ENCODE measurements around the gene ARPC2. TPM values are rescaled to one million over a fixed set of nuclear protein-coding genes. Genes with fewer than 3 reads are reported as not detected.

Gene ARPC2
- total and polyA plus RNA-seq, 4 donors, result 58.1 to 83.6 (median 73.7) TPM

DNA sequence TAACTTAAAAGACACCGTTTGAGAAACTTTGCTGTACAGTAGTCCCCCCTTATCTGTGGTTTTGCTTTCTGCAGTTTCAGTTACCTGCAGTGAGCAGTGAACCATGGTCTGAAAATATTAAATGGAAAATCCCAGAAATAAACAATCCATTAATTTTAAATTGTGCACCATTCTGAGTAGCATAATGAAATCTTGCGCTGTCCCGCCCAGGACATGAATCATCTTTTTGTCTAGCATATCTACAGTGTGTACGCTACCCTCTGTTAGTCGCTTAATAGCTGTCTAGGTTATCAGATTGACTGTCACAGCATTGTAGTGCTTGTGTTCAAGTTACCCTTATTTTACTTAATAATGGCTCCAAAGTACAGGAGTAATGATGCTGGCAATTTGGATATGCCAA, 6.1 kb downstream of the ARPC2 start:
- no peak overlapping the region for H3K4me3 ChIP-seq (ENCODE audit: low read depth in 1 of 3, low read length in 3 of 3)
- no peak for DNase-seq (ENCODE audit: low spot score)
- H3K9ac ChIP-seq (ENCODE audit: low read depth in 1 of 2, low read length in 2 of 2), result no peak overlapping the region
- H3K4me1 ChIP-seq (ENCODE audit: control insufficient read depth in 4 of 4, insufficient read depth in 4 of 4, low read length in 3 of 4), result peaks cover 5 to 21% (median 7%) of the 10 kb centered on the region in 4 donors
- TF ChIP-seq HNF4G (IDR thresholded peaks at IDR 0.05), result no peak
- no peak for TF ChIP-seq GABPA (IDR thresholded peaks at IDR 0.05 in 1 of 2, conservative IDR thresholded peaks at IDR 0.05 in 1 of 2)
- TF ChIP-seq, protein P1, sequence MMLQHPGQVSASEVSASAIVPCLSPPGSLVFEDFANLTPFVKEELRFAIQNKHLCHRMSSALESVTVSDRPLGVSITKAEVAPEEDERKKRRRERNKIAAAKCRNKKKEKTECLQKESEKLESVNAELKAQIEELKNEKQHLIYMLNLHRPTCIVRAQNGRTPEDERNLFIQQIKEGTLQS (IDR thresholded peaks at IDR 0.05), result no peak
- no peak for TF ChIP-seq EGR1 (IDR thresholded peaks at IDR 0.05; ENCODE audit: low read depth in 2 of 2)
- TF ChIP-seq, protein P2, sequence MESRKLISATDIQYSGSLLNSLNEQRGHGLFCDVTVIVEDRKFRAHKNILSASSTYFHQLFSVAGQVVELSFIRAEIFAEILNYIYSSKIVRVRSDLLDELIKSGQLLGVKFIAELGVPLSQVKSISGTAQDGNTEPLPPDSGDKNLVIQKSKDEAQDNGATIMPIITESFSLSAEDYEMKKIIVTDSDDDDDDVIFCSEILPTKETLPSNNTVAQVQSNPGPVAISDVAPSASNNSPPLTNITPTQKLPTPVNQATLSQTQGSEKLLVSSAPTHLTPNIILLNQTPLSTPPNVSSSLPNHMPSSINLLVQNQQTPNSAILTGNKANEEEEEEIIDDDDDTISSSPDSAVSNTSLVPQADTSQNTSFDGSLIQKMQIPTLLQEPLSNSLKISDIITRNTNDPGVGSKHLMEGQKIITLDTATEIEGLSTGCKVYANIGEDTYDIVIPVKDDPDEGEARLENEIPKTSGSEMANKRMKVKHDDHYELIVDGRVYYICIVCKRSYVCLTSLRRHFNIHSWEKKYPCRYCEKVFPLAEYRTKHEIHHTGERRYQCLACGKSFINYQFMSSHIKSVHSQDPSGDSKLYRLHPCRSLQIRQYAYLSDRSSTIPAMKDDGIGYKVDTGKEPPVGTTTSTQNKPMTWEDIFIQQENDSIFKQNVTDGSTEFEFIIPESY (IDR thresholded peaks at IDR 0.05), result no peak
- TF ChIP-seq RAD21 (IDR thresholded peaks at IDR 0.05), result no peak
- no peak for TF ChIP-seq FOXA1 (IDR thresholded peaks at IDR 0.05)
- TF ChIP-seq, protein P3, sequence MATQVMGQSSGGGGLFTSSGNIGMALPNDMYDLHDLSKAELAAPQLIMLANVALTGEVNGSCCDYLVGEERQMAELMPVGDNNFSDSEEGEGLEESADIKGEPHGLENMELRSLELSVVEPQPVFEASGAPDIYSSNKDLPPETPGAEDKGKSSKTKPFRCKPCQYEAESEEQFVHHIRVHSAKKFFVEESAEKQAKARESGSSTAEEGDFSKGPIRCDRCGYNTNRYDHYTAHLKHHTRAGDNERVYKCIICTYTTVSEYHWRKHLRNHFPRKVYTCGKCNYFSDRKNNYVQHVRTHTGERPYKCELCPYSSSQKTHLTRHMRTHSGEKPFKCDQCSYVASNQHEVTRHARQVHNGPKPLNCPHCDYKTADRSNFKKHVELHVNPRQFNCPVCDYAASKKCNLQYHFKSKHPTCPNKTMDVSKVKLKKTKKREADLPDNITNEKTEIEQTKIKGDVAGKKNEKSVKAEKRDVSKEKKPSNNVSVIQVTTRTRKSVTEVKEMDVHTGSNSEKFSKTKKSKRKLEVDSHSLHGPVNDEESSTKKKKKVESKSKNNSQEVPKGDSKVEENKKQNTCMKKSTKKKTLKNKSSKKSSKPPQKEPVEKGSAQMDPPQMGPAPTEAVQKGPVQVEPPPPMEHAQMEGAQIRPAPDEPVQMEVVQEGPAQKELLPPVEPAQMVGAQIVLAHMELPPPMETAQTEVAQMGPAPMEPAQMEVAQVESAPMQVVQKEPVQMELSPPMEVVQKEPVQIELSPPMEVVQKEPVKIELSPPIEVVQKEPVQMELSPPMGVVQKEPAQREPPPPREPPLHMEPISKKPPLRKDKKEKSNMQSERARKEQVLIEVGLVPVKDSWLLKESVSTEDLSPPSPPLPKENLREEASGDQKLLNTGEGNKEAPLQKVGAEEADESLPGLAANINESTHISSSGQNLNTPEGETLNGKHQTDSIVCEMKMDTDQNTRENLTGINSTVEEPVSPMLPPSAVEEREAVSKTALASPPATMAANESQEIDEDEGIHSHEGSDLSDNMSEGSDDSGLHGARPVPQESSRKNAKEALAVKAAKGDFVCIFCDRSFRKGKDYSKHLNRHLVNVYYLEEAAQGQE (IDR thresholded peaks at IDR 0.05), result no peak
- TF ChIP-seq FOXA2 (IDR thresholded peaks at IDR 0.05), result no peak
- TF ChIP-seq SP1 (IDR thresholded peaks at IDR 0.05), result no peak
- TF ChIP-seq, protein P4, sequence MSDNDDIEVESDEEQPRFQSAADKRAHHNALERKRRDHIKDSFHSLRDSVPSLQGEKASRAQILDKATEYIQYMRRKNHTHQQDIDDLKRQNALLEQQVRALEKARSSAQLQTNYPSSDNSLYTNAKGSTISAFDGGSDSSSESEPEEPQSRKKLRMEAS (IDR thresholded peaks at IDR 0.05), result no peak
- no peak for TF ChIP-seq YY1 (IDR thresholded peaks at IDR 0.05)
- TF ChIP-seq RXRA (IDR thresholded peaks at IDR 0.05), result no peak
- no peaks in the 10 kb centered on the region for H3K9me3 ChIP-seq (ENCODE audit: control insufficient read depth in 4 of 4, low read length in 3 of 4)
- H3K36me3 ChIP-seq (ENCODE audit: control insufficient read depth in 4 of 4, insufficient read depth in 3 of 4, low read depth in 1 of 4, low read length in 3 of 4), result peaks cover 0 to 6% (median 3%) of the 10 kb centered on the region in 4 donors
- H3K27me3 ChIP-seq (ENCODE audit: control insufficient read depth in 4 of 4, insufficient read depth in 4 of 4, low read length in 3 of 4), result no peaks in the 10 kb centered on the region
- WGBS, result 74% methylated on average over 5 of the region's 5 CpGs
- H3K27ac ChIP-seq (ENCODE audit: low read depth in 1 of 2, low read length in 2 of 2), result no peak overlapping the region

DNA sequence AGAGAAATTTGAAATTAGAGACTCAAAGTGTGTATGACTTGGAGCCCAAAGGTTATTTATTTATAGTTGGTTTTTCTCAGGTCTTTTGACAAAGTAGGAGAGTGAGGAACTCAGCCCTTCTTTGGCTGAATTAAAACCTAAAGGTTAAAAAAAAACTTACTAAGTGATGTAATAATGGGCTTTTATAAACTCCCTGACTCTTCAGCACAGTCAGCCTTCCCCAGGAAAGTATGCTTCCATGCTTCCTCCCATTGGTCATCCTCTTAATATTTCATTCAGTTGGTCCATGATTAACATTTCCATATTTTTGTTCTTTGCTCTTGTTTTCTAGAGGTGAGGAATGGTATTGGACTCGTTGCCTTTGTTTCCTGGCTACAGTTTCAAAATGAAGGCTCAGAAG, 7.2 kb downstream of the ARPC2 start:
- no peak for DNase-seq (ENCODE audit: low spot score)
- H3K9ac ChIP-seq (ENCODE audit: low read depth in 1 of 2, low read length in 2 of 2), result no peak overlapping the region
- no peaks in the 10 kb centered on the region for H3K27me3 ChIP-seq (ENCODE audit: control insufficient read depth in 4 of 4, insufficient read depth in 4 of 4, low read length in 3 of 4)
- H3K4me3 ChIP-seq (ENCODE audit: low read depth in 1 of 3, low read length in 3 of 3), result no peak overlapping the region
- H3K4me1 ChIP-seq (ENCODE audit: control insufficient read depth in 4 of 4, insufficient read depth in 4 of 4, low read length in 3 of 4), result peaks cover 0 to 12% (median 3%) of the 10 kb centered on the region in 4 donors
- H3K27ac ChIP-seq (ENCODE audit: low read depth in 1 of 2, low read length in 2 of 2), result no peak overlapping the region
- no peaks in the 10 kb centered on the region for H3K9me3 ChIP-seq (ENCODE audit: control insufficient read depth in 4 of 4, low read length in 3 of 4)
- peaks cover 0 to 6% (median 6%) of the 10 kb centered on the region in 4 donors for H3K36me3 ChIP-seq (ENCODE audit: control insufficient read depth in 4 of 4, insufficient read depth in 3 of 4, low read depth in 1 of 4, low read length in 3 of 4)
- TF ChIP-seq, protein P1 (IDR thresholded peaks at IDR 0.05), result no peak
- TF ChIP-seq RAD21 (IDR thresholded peaks at IDR 0.05), result no peak
- TF ChIP-seq, protein P2 (IDR thresholded peaks at IDR 0.05), result no peak
- no peak for TF ChIP-seq YY1 (IDR thresholded peaks at IDR 0.05)
- no peak for TF ChIP-seq SP1 (IDR thresholded peaks at IDR 0.05)
- TF ChIP-seq JUND (IDR thresholded peaks at IDR 0.05), result no peak
- no peak for TF ChIP-seq HNF4A (conservative IDR thresholded peaks at IDR 0.05)
- no peak for TF ChIP-seq FOXA2 (IDR thresholded peaks at IDR 0.05)
- WGBS, result 82% methylated on average over 1 of the region's 1 CpG
